Peyer's patch (tissue), 4 donors: ENCODE data around the gene ABHD11. TPM values are rescaled to one million over a fixed set of nuclear protein-coding genes. Genes with fewer than 3 reads are reported as not detected.

ENCODE experiments used
- DNase-seq, 3 donors: peaks; one replicate each; pipeline ENCODE4 v3.0.0-alpha.2; 2017 to 2019
- H3K27ac ChIP-seq, 4 donors: fragments of 200-600 bp; sonication (generic); one replicate each; pipeline ENCODE4 v1.5.1; 2016 to 2019
- H3K27me3 ChIP-seq, 2 donors: fragments of 200-600 bp; sonication (generic); one replicate each; pipeline ENCODE4 v1.5.1; 2019
- H3K36me3 ChIP-seq, 3 donors: fragments of 200-600 bp; sonication (generic); one replicate each; pipeline ENCODE4 v1.5.1; 2016 to 2019
- H3K4me1 ChIP-seq, 4 donors: fragments of 200-600 bp; sonication (generic); one replicate each; pipeline ENCODE4 v1.5.1; 2016 to 2019
- H3K4me3 ChIP-seq, 4 donors: fragments of 200-600 bp; sonication (generic); 1 replicate in 3 of 4; 2 replicates in 1 of 4; pipeline ENCODE4 v1.5.1; 2016 to 2019; ENCODE audit warnings: mild to moderate bottlenecking in 1 of 4
- H3K9me3 ChIP-seq, 4 donors: fragments of 200-600 bp; sonication (generic); one replicate each; pipeline ENCODE4 v1.5.1; 2016 to 2019; ENCODE audit warnings: mild to moderate bottlenecking in 1 of 4
- CTCF ChIP-seq, 6 experiments: fragments of 450-650 bp in 4 of 6; fragments of 200-600 bp in 2 of 6; sonication (generic) in 1 of 6; IDR thresholded peaks; one replicate each; pipeline ENCODE4 v1.5.1; 2017 to 2019; ENCODE audit warnings: antibody characterized with exemption in 6 of 6, mild to moderate bottlenecking in 3 of 6, moderate library complexity in 1 of 6
- POLR2A ChIP-seq, 2 donors: fragments of 450-650 bp; IDR thresholded peaks; one replicate each; pipeline ENCODE4 v1.5.1; 2017; ENCODE audit warnings: antibody characterized with exemption in 2 of 2, mild to moderate bottlenecking in 2 of 2, moderate library complexity in 2 of 2
- total RNA-seq, 4 donors: library from RNA; depleted of rRNA; stranded (reverse); fragments of >200 nt; gene quantifications; one replicate each; pipeline ENCODE4 v1.1.0, GENCODE V29; 2016

Gene ABHD11
- total RNA-seq, 4 donors from 2014 or later, result 65.9 to 156 (median 98.5) TPM

- peak in 1 of 6 experiments; percentile 11 for TF ChIP-seq CTCF (IDR thresholded peaks at IDR 0.05)
- TF ChIP-seq POLR2A (IDR thresholded peaks at IDR 0.05), result peak; percentile 72 to 78
- Histone ChIP-seq H3K4me1 (peaks cover 0 to 16% (median 0%) of the 10 kb centered on the region in 4 donors), H3K9me3 (no peaks in the 10 kb centered on the region), H3K27ac (peak overlapping the region in 3 of 4 donors; percentile 78 to 93 (median 86)), H3K27me3 (peaks cover 0 to 8% of the 10 kb centered on the region in 2 donors), H3K36me3 (peaks cover 0 to 2% (median 0%) of the 10 kb centered on the region in 3 donors), H3K4me3 (peak overlapping the region in 2 of 4 donors; percentile 29 to 35)
- peak in 2 of 3 donors; percentile 87 to 91 for DNase-seq
These were observed 35.3 kb upstream of the ABHD11 start for GRCh38 chr7:73773700-73774517.

GRCh38 chr7:73770860-73771670 is 32.5 kb upstream of the ABHD11 start:
- peaks cover 0 to 9% (median 0%) of the 10 kb centered on the region in 3 donors for H3K36me3 ChIP-seq
- peak in 1 of 2 donors; percentile 69 for TF ChIP-seq POLR2A (IDR thresholded peaks at IDR 0.05)
- TF ChIP-seq CTCF (IDR thresholded peaks at IDR 0.05), result no peak
- no peak for DNase-seq
- H3K27ac ChIP-seq, result peak overlapping the region in 3 of 4 donors; percentile 82 to 99 (median 94)
- peaks cover 0 to 8% of the 10 kb centered on the region in 2 donors for H3K27me3 ChIP-seq
- H3K9me3 ChIP-seq, result no peaks in the 10 kb centered on the region
- peak overlapping the region in 3 of 4 donors; percentile 45 to 64 (median 62) for H3K4me3 ChIP-seq
- H3K4me1 ChIP-seq, result peaks cover 0 to 16% (median 0%) of the 10 kb centered on the region in 4 donors

GRCh38 chr7:73770002-73770859 is 31.6 kb upstream of the ABHD11 start, which contains the start of gene CLDN3:
Gene CLDN3, minus strand, starts transcription at chr7:73770270. Its CDS starts 221 bp downstream, at chr7:73770049.
- Histone ChIP-seq H3K4me3 (peak within 1 kb of the TSS; percentile 27 to 64 (median 54)), H3K4me1 (peaks cover 0 to 16% (median 0%) of the 10 kb centered on the region in 4 donors), H3K36me3 (peaks cover 0 to 9% (median 0%) of the 10 kb centered on the region in 3 donors), H3K27me3 (peaks cover 0 to 8% of the 10 kb centered on the region in 2 donors), H3K27ac (peak within 1 kb of the TSS in 3 of 4 donors; percentile 82 to 99 (median 94)), H3K9me3 (no peaks in the 10 kb centered on the region)
- DNase-seq, result peak in 2 of 3 donors; percentile 93 to 97
- TF ChIP-seq POLR2A (IDR thresholded peaks at IDR 0.05) (peak; percentile 99), CTCF (IDR thresholded peaks at IDR 0.05) (no peak)

GRCh38 chr7:73769481-73770001 is 30.9 kb upstream of the ABHD11 start:
- TF ChIP-seq POLR2A (IDR thresholded peaks at IDR 0.05) (no peak), CTCF (IDR thresholded peaks at IDR 0.05) (no peak)
- Histone ChIP-seq H3K27me3 (peaks cover 0 to 8% of the 10 kb centered on the region in 2 donors), H3K4me3 (peak overlapping the region in 3 of 4 donors; percentile 45 to 64 (median 62)), H3K36me3 (peaks cover 0 to 9% (median 0%) of the 10 kb centered on the region in 3 donors), H3K27ac (peak overlapping the region in 3 of 4 donors; percentile 82 to 99 (median 94)), H3K4me1 (peaks cover 0 to 16% (median 0%) of the 10 kb centered on the region in 4 donors), H3K9me3 (no peaks in the 10 kb centered on the region)
- no peak for DNase-seq
